Adrenal gland (tissue), 12 donors: ENCODE measurements around the gene DPP9. TPM values are rescaled to one million over a fixed set of nuclear protein-coding genes. Genes with fewer than 3 reads are reported as not detected.

ENCODE experiments used
- DNase-seq, 7 donors: peaks; one replicate each; pipeline ENCODE4 v3.0.0-alpha.2; 2019 to 2020
- H3K27ac ChIP-seq, 5 donors: fragments of 200-600 bp; sonication (generic) in 4 of 5; 1 replicate in 3 of 5; 2 replicates in 2 of 5; pipeline versions ENCODE4 v1.5.1 to v1.8.0; 2016 to 2020; ENCODE audit warnings: mild to moderate bottlenecking in 1 of 5
- H3K27me3 ChIP-seq: fragments of 200-600 bp; 2 replicates; pipeline ENCODE4 v1.8.0; 2021
- H3K36me3 ChIP-seq, 2 donors: fragments of 200-600 bp; replicated peaks in 1 of 2; 1 replicate in 1 of 2; 2 replicates in 1 of 2; pipeline versions ENCODE4 v1.5.1 to v1.8.0; 2018 to 2022
- H3K4me1 ChIP-seq, 2 donors: fragments of 200-600 bp; replicated peaks in 1 of 2; 1 replicate in 1 of 2; 2 replicates in 1 of 2; pipeline versions ENCODE4 v1.5.1 to v1.8.0; 2018 to 2021
- H3K4me3 ChIP-seq, 4 donors: fragments of 200-600 bp; sonication (generic) in 3 of 4; one replicate each; pipeline ENCODE4 v1.5.1; 2016 to 2018
- H3K9me3 ChIP-seq, 3 donors: fragments of 200-600 bp; sonication (generic) in 1 of 3; replicated peaks in 1 of 3; 1 replicate in 2 of 3; 2 replicates in 1 of 3; pipeline versions ENCODE4 v1.5.1 to v1.8.0; 2016 to 2021
- POLR2A ChIP-seq, 2 donors: fragments of 450-650 bp; IDR thresholded peaks; one replicate each; pipeline ENCODE4 v1.6.1; 2017; ENCODE audit warnings: antibody characterized with exemption in 2 of 2, mild to moderate bottlenecking in 2 of 2, moderate library complexity in 1 of 2
- WGBS, 4 donors: extraction: QIAGEN DNeasy Blood & Tissue Kit in 2 of 4; methylation state at CpG; one replicate each; pipeline versions ENCODE4 v1.1.5 to v1.1.7; 2013 to 2017; 5-methylcytosine and 5-hydroxymethylcytosine counted together
- intact Hi-C, 2 donors: fragments of 100-400 bp; cut with DNase I; formaldehyde crosslinking; loops; one replicate each; pipeline versions ENCODE4 v1.14.1 to v1.15.0; 2022 to 2023
- polyA plus RNA-seq, 3 donors: library from polyadenylated mRNA; stranded (reverse); fragments of 200-250 nt in 2 of 3; fragments of 350-450 nt in 1 of 3; fragmentation: Illumina TruSeq in 1 of 3; extraction: RNeasy Lipid Tissue Mini Kit (QIAGEN cat#74804) in 1 of 3; gene quantifications; one replicate each; pipeline ENCODE4 v1.2.3, GENCODE V29; 2013 to 2014
- total RNA-seq, 9 donors: library from RNA; depleted of rRNA in 4 of 9; stranded (reverse); fragments of >200 nt in 4 of 9; fragments of 120-200 nt in 1 of 9; fragmentation: NEBNext Ultra II Directional in 1 of 9; extraction: Animal tissue kit (Norgen Biotek cat#: 25700) in 1 of 9; gene quantifications; one replicate each; pipeline versions ENCODE4 v1.1.0 to v1.2.4, GENCODE V29; 2013 to 2023
- TF ChIP-seq, protein P1 (sequence below), 6 experiments: fragments of 450-650 bp in 4 of 6; fragments of 200-600 bp in 2 of 6; sonication (generic) in 1 of 6; IDR thresholded peaks; 1 replicate in 5 of 6; 2 replicates in 1 of 6; pipeline versions ENCODE4 v1.5.1 to v1.8.0; 2016 to 2021; ENCODE audit warnings: antibody characterized with exemption in 6 of 6, mild to moderate bottlenecking in 2 of 6, moderate library complexity in 1 of 6
- donor health status: healthy with polysubstance abuse.
- donor health status: Bipolar disorder and iron deficiency.
- donor health status: DM: yes; HTN: yes; CAD: no.
- donor health status: DM: no; HTN: no; CAD: no.
- donor health status: DM: no; HTN: no; CAD: no.
- donor health status: DM: yes; HTN: yes; CAD: no.

DPP9 gene
- total and polyA plus RNA-seq, 12 donors: 9.5 to 117 (median 46.9) TPM

DNA sequence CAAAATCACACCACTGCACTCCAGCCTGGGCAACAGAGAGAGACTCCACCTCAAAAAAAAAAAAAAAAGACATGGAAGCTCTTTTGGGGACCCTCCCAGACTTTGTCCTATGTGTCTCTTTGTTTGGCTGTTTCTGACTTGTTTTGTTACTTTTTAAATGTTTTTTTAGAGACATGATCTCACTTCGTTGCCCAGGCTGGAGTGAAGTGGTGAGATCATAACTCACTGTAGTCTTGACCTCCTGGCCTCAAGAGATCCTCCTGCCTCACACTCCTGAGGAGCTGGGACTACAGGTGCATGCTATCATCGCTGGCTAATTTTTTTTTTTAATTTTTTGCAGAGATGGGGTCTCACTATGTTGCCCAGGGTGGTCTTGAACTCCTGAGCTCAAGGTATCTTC, 16.4 kb upstream of the DPP9 start:
- no peaks in the 10 kb centered on the region for H3K27me3 ChIP-seq
- 63 to 77% (median 71%) methylated on average over 2 of the region's 2 CpGs for WGBS, 4 donors
- H3K27ac ChIP-seq: no peak overlapping the region
- no peak overlapping the region for H3K4me3 ChIP-seq
- no peaks in the 10 kb centered on the region for H3K36me3 ChIP-seq
- H3K9me3 ChIP-seq: no peaks in the 10 kb centered on the region
- DNase-seq: no peak
- TF ChIP-seq, protein P1, sequence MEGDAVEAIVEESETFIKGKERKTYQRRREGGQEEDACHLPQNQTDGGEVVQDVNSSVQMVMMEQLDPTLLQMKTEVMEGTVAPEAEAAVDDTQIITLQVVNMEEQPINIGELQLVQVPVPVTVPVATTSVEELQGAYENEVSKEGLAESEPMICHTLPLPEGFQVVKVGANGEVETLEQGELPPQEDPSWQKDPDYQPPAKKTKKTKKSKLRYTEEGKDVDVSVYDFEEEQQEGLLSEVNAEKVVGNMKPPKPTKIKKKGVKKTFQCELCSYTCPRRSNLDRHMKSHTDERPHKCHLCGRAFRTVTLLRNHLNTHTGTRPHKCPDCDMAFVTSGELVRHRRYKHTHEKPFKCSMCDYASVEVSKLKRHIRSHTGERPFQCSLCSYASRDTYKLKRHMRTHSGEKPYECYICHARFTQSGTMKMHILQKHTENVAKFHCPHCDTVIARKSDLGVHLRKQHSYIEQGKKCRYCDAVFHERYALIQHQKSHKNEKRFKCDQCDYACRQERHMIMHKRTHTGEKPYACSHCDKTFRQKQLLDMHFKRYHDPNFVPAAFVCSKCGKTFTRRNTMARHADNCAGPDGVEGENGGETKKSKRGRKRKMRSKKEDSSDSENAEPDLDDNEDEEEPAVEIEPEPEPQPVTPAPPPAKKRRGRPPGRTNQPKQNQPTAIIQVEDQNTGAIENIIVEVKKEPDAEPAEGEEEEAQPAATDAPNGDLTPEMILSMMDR (IDR thresholded peaks at IDR 0.05): no peak
- no peak for TF ChIP-seq POLR2A (IDR thresholded peaks at IDR 0.05)
- H3K4me1 ChIP-seq: peaks cover 26 to 32% of the 10 kb centered on the region in 2 donors
- intact Hi-C loops: no loop called here

DNA sequence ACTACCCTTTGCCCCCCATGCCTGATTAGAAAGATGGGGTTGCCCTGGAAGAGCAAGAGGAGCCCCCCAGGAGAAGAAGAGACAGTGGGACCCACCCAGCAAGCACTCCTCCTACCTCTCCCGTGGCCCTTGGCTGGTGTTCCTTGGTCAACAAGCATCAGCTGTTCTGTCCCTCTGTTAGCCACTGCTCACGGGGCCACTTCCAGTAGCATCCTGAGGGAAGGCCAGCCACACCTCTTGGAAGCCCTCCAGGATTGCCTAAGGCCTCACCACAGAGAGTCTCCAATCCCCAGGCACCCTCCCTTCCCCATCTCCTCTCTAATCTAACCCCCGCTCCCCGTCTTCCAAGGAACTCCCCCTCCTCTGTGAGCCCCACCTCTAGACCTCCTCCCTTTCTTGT, 15.1 kb upstream of the DPP9 start:
- peaks cover 18 to 20% of the 10 kb centered on the region in 2 donors for H3K4me1 ChIP-seq
- DNase-seq: peak in 2 of 7 donors; percentile 50 to 72
- no peaks in the 10 kb centered on the region for H3K27me3 ChIP-seq
- intact Hi-C loops: no loop called here
- H3K9me3 ChIP-seq: no peaks in the 10 kb centered on the region
- 44 to 80% (median 53%) methylated on average over 2 to 4 of the region's 4 CpGs for WGBS, 4 donors
- no peak overlapping the region for H3K4me3 ChIP-seq
- TF ChIP-seq, protein P1 (IDR thresholded peaks at IDR 0.05): no peak
- no peak for TF ChIP-seq POLR2A (IDR thresholded peaks at IDR 0.05)
- no peak overlapping the region for H3K27ac ChIP-seq
- H3K36me3 ChIP-seq: no peaks in the 10 kb centered on the region

DNA sequence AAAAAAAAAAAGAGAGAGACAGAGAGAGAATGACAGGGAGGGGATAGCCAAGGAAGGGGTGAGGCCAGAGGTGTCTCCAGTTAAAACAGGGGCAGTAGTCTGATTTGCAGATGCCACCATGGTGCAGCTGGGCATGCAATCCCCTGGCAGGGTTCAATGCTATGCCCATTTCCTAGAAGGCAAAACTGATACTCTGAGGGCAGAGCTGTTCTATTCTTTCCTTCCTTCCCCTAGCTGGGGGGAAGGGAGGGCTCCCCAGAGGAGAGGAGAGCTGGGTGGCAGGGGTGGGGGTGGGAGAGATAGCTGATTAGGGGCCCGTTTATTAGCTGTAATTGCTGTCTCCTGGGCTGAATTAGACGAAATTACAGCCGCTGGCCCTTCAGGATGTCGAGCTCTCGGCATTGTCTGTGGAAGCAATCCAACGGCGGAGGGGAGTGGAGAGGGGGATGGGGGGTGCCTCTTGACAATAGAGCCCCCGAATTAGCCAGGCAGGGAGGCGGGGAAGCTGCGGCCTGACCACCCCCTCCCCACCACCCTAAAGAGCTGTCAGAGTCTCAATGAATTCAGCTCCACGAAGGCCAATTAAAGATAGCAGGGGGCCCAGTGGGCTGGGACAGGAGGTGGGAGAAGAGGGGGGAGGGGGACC, 14.4 kb upstream of the DPP9 start:
- TF ChIP-seq POLR2A (IDR thresholded peaks at IDR 0.05): no peak
- TF ChIP-seq, protein P1 (IDR thresholded peaks at IDR 0.05): no peak
- intact Hi-C loops: no loop called here
- no peak overlapping the region for H3K27ac ChIP-seq
- peaks cover 12 to 14% of the 10 kb centered on the region in 2 donors for H3K4me1 ChIP-seq
- no peaks in the 10 kb centered on the region for H3K9me3 ChIP-seq
- no peak overlapping the region for H3K4me3 ChIP-seq
- H3K36me3 ChIP-seq: no peaks in the 10 kb centered on the region
- no peaks in the 10 kb centered on the region for H3K27me3 ChIP-seq
- DNase-seq: no peak
- 12 to 30% (median 27%) methylated on average over 9 to 11 of the region's 11 CpGs for WGBS, 4 donors

DNA sequence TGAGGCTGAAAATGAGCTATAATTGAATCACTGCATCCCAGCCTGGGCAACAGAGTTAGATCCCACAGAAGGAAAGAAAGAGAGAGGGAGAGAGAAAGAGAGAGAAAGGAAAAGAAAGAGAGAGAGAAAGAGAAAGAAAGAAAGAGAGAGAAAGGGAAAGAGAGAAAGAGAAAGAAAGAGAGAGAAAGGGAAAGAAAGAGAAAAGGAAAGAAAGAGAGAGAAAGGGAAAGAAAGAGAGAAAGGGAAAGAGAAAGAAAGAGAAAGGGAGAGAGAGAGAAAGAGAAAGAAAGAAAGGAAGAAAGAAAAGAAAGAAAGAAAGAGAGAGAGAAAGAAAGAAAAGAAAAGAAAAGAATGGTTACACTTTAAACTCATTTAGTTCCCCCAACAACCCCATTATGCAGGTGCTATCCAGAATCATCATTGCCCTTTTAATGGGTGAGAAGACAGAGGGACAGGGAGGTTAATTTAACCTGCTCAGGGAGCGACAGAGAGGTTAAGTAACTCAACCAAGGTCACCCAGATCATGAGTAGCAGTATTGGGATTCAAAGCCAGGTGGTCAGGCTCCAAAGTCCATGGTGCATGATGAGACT, 10.2 kb upstream of the DPP9 start:
- no peaks in the 10 kb centered on the region for H3K36me3 ChIP-seq
- no peaks in the 10 kb centered on the region for H3K27me3 ChIP-seq
- H3K27ac ChIP-seq: no peak overlapping the region
- 19 to 41% (median 39%) methylated on average over 1 of the region's 1 CpG for WGBS, 4 donors
- TF ChIP-seq, protein P1 (IDR thresholded peaks at IDR 0.05): no peak
- no peak for TF ChIP-seq POLR2A (IDR thresholded peaks at IDR 0.05)
- intact Hi-C loops: loop anchor here (5.0 kb wide), 2 partner anchors 53 to 68 kb away; no protein-coding TSS in a partner anchor
- H3K4me3 ChIP-seq: no peak overlapping the region
- H3K4me1 ChIP-seq: no peaks in the 10 kb centered on the region
- no peaks in the 10 kb centered on the region for H3K9me3 ChIP-seq
- no peak for DNase-seq
